ENCODE data around the gene TENM3.

DNA sequence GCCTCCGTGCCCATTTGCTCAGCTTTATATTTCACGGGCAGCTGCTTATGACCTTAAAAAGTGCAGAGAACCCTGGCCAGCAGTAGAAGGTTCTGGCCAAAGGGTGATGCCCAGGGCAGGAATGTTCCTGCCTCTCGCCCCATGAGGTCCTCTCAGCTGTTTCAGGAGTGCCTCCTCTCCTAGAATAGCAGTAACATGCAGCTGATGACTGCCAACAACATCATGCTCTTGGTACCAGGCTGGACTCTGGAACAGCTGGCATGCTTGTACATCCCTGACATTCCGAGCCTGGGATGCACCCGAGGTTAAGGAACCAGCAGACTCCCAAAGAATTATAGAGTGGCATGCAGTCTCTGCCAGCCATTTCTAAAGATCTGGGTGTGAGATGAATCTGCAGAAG lies 11.7 kb upstream of the TENM3 start:
- TF ChIP-seq POLR2A (IDR thresholded peaks at IDR 0.05) = no peak
- TF ChIP-seq, protein P1, sequence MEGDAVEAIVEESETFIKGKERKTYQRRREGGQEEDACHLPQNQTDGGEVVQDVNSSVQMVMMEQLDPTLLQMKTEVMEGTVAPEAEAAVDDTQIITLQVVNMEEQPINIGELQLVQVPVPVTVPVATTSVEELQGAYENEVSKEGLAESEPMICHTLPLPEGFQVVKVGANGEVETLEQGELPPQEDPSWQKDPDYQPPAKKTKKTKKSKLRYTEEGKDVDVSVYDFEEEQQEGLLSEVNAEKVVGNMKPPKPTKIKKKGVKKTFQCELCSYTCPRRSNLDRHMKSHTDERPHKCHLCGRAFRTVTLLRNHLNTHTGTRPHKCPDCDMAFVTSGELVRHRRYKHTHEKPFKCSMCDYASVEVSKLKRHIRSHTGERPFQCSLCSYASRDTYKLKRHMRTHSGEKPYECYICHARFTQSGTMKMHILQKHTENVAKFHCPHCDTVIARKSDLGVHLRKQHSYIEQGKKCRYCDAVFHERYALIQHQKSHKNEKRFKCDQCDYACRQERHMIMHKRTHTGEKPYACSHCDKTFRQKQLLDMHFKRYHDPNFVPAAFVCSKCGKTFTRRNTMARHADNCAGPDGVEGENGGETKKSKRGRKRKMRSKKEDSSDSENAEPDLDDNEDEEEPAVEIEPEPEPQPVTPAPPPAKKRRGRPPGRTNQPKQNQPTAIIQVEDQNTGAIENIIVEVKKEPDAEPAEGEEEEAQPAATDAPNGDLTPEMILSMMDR (IDR thresholded peaks at IDR 0.05) = no peak

Data from testis (tissue), 2 donors.